Chondrocyte (in vitro differentiated cells): Measurements from ENCODE around the gene MYL11. TPM values are rescaled to one million over a fixed set of nuclear protein-coding genes. Genes with fewer than 3 reads are reported as not detected.

ENCODE experiments used
- DNase-seq: peaks from one replicate; pipeline ENCODE4 v3.0.0; 2021; ENCODE audit warnings: mixed read lengths, low spot score
- H3K27ac Mint-ChIP-seq: one replicate; pipeline ENCODE4 v1.8.0; 2021; ENCODE audit warnings: mild to moderate bottlenecking, moderate library complexity, mixed read lengths; ENCODE audit not compliant: unreplicated experiment
- H3K27me3 Mint-ChIP-seq: 2 replicates; pipeline ENCODE4 v1.8.0; 2021; ENCODE audit warnings: low read depth, mixed read lengths
- H3K36me3 Mint-ChIP-seq: 2 replicates; pipeline ENCODE4 v1.8.0; 2021; ENCODE audit warnings: low read depth, mixed read lengths
- H3K4me1 Mint-ChIP-seq: 2 replicates; pipeline ENCODE4 v1.8.0; 2021; ENCODE audit warnings: low read depth, mild to moderate bottlenecking, mixed read lengths
- H3K4me3 Mint-ChIP-seq: one replicate; pipeline ENCODE4 v1.8.0; 2021; ENCODE audit warnings: mild to moderate bottlenecking, moderate library complexity, mixed read lengths; ENCODE audit not compliant: unreplicated experiment
- H3K9me3 Mint-ChIP-seq: 2 replicates; pipeline ENCODE4 v1.8.0; 2021; ENCODE audit warnings: low read depth, mixed read lengths
- total RNA-seq: library from RNA; stranded (reverse); gene quantifications from 3 replicates; pipeline ENCODE4 v1.2.1, GENCODE V29; 2021
- TF ChIP-seq, protein P1 (sequence below): fragments of 200-600 bp; sonication (generic); IDR thresholded peaks from 2 replicates; pipeline ENCODE4 v1.5.0; 2021; ENCODE audit warnings: antibody characterized with exemption, mild to moderate bottlenecking, moderate library complexity

Gene MYL11
- total RNA-seq, 1 donor from 2014 or later: 0.82 TPM

DNA sequence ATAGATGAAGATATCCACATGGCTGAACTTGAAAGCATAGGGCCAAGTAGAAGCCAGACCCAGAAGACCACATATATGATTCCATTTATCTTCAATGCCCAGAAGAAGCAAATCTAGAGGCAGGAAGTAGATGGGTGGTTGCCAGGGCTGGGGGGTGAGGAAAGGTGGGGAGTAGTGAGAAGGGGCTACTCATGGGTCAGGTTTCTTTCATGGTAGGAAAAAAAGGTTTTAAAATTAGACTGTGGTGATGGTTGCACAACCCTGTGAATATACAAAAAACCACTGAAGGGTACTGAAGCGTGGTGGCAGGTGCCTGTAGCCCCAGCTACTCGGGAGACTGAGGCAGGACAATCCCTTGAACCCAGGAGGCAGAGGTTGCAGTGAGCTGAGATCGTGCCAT, 24.9 kb upstream of the MYL11 start:
- Mint-ChIP-seq H3K4me3 (no peak overlapping the region), H3K27ac (peak overlapping the region; percentile 17), H3K4me1 (peaks cover 30% of the 10 kb centered on the region), H3K27me3 (no peaks in the 10 kb centered on the region), H3K9me3 (no peaks in the 10 kb centered on the region), H3K36me3 (peaks cover 18% of the 10 kb centered on the region)
- TF ChIP-seq, protein P1, sequence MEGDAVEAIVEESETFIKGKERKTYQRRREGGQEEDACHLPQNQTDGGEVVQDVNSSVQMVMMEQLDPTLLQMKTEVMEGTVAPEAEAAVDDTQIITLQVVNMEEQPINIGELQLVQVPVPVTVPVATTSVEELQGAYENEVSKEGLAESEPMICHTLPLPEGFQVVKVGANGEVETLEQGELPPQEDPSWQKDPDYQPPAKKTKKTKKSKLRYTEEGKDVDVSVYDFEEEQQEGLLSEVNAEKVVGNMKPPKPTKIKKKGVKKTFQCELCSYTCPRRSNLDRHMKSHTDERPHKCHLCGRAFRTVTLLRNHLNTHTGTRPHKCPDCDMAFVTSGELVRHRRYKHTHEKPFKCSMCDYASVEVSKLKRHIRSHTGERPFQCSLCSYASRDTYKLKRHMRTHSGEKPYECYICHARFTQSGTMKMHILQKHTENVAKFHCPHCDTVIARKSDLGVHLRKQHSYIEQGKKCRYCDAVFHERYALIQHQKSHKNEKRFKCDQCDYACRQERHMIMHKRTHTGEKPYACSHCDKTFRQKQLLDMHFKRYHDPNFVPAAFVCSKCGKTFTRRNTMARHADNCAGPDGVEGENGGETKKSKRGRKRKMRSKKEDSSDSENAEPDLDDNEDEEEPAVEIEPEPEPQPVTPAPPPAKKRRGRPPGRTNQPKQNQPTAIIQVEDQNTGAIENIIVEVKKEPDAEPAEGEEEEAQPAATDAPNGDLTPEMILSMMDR: no peak
- DNase-seq: no peak

GRCh38 chr16:30350134-30350871, 24.3 kb upstream of the MYL11 start:
- Mint-ChIP-seq H3K27ac (no peak overlapping the region), H3K27me3 (no peaks in the 10 kb centered on the region), H3K4me3 (no peak overlapping the region), H3K4me1 (peaks cover 31% of the 10 kb centered on the region), H3K36me3 (peaks cover 18% of the 10 kb centered on the region), H3K9me3 (no peaks in the 10 kb centered on the region)
- TF ChIP-seq, protein P1: no peak
- DNase-seq: no peak

GRCh38 chr16:30351001-30351441, 23.6 kb upstream of the MYL11 start:
- TF ChIP-seq, protein P1: no peak
- peaks cover 18% of the 10 kb centered on the region for H3K36me3 Mint-ChIP-seq
- no peaks in the 10 kb centered on the region for H3K27me3 Mint-ChIP-seq
- no peaks in the 10 kb centered on the region for H3K9me3 Mint-ChIP-seq
- H3K27ac Mint-ChIP-seq: peak overlapping the region; percentile 49
- H3K4me3 Mint-ChIP-seq: no peak overlapping the region
- peaks cover 36% of the 10 kb centered on the region for H3K4me1 Mint-ChIP-seq
- DNase-seq: peak; percentile 78

DNA sequence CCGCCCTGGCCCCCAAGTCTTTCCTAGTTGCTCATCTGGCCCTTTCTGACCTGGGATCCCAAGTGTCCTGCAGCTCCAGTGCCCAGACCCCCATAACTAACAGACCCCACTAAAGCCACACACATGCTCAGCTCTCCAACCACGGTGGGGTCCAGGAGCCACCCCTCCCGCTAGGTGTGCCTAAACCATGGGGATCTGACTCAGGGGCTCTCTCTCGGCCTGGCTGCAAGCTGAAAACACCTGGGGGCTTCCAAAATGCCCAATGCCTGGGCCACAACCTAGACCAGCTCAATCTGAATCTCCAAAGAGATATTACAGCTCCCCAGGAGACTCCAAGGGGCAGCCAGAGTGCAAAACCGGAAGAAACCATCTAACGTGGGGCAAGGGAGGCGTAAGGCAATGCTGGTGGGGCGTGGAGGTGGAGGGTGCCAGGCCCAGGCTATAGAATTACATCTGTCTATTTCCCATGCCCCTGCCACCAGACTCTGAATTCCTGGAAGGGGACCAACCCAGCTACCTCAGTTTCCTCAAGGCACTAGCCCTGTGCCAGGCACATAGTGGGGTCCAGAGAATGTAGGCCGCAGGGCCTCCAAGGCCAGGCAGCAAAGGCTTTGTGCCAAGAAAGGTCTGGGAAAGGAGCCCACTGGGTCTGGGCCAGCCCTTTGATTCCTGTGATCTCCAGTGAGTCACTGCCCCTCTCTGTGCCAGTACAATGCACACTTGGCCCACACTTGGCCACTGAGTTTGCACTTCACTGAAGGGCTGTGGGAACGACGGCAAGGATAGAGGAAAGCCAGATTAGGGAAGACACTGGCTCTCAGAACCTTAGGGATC, 22.8 kb upstream of the MYL11 start:
- peak overlapping the region; percentile 6 for H3K4me3 Mint-ChIP-seq
- TF ChIP-seq, protein P1: no peak
- peaks cover 43% of the 10 kb centered on the region for H3K4me1 Mint-ChIP-seq
- H3K27me3 Mint-ChIP-seq: no peaks in the 10 kb centered on the region
- H3K27ac Mint-ChIP-seq: peak overlapping the region; percentile 76
- H3K36me3 Mint-ChIP-seq: peaks cover 18% of the 10 kb centered on the region
- peak; percentile 57 for DNase-seq
- no peaks in the 10 kb centered on the region for H3K9me3 Mint-ChIP-seq
